HEK293 (cell line): ENCODE data around the gene NFKBIL1.
A peak's percentile ranks its signal among the peaks of the same experiment; 100 is the strongest.

Experiments used
- BCL11B ChIP-seq: fragments of 450-650 bp; formaldehyde crosslinking; IDR thresholded peaks from 2 replicates; pipeline ENCODE4 v1.5.1; 2016; ENCODE audit warnings: low read depth, missing biosample characterization, missing genetic modification characterization
- HOXC10 ChIP-seq: sonication (generic); formaldehyde crosslinking; IDR thresholded peaks from 2 replicates; pipeline ENCODE4 v1.8.1; 2023; ENCODE audit warnings: mild to moderate bottlenecking, missing genetic modification reagents
- IKZF3 ChIP-seq: fragments of 450-650 bp; IDR thresholded peaks from 2 replicates; pipeline ENCODE4 v1.5.0; 2018; ENCODE audit warnings: missing biosample characterization, mild to moderate bottlenecking, missing genetic modification characterization, moderate library complexity
- SCRT1 ChIP-seq: fragments of 450-650 bp; formaldehyde crosslinking; IDR thresholded peaks from 2 replicates; pipeline ENCODE4 v1.5.1; 2016; ENCODE audit warnings: missing biosample characterization, missing genetic modification characterization, borderline replicate concordance
- SP3 ChIP-seq: fragments of 450-650 bp; formaldehyde crosslinking; IDR thresholded peaks from 2 replicates; pipeline ENCODE4 v1.5.1; 2016; ENCODE audit warnings: missing biosample characterization, missing genetic modification characterization
- ZNF121 ChIP-seq: fragments of 450-650 bp; formaldehyde crosslinking; IDR thresholded peaks from 2 replicates; pipeline ENCODE4 v1.5.1; 2016; ENCODE audit warnings: missing biosample characterization, missing genetic modification characterization
- ZNF155 ChIP-seq: fragments of 450-650 bp; formaldehyde crosslinking; IDR thresholded peaks from 2 replicates; pipeline ENCODE4 v1.5.1; 2016; ENCODE audit warnings: missing biosample characterization, missing genetic modification characterization
- ZNF157 ChIP-seq: fragments of 450-650 bp; formaldehyde crosslinking; IDR thresholded peaks from 2 replicates; pipeline ENCODE4 v1.5.1; 2016; ENCODE audit warnings: missing biosample characterization, missing genetic modification characterization
- ZNF175 ChIP-seq: fragments of 450-650 bp; formaldehyde crosslinking; IDR thresholded peaks from 2 replicates; pipeline ENCODE4 v1.5.1; 2016; ENCODE audit warnings: missing biosample characterization, missing genetic modification characterization
- ZNF211 ChIP-seq: fragments of 450-650 bp; formaldehyde crosslinking; IDR thresholded peaks from 2 replicates; pipeline ENCODE4 v1.5.1; 2016; ENCODE audit warnings: low read depth, missing biosample characterization, missing genetic modification characterization
- ZNF324 ChIP-seq: fragments of 450-650 bp; formaldehyde crosslinking; IDR thresholded peaks from 2 replicates; pipeline ENCODE4 v1.5.1; 2016; ENCODE audit warnings: missing biosample characterization, missing genetic modification characterization
- ZNF521 ChIP-seq: fragments of 450-650 bp; formaldehyde crosslinking; IDR thresholded peaks from 2 replicates; pipeline ENCODE4 v1.5.1; 2017; ENCODE audit warnings: missing biosample characterization, mild to moderate bottlenecking, missing genetic modification characterization
- ZNF596 ChIP-seq: fragments of 450-650 bp; IDR thresholded peaks from 2 replicates; pipeline ENCODE4 v1.5.0; 2018; ENCODE audit warnings: missing biosample characterization, mild to moderate bottlenecking, missing genetic modification characterization, moderate library complexity
- ZNF624 ChIP-seq: fragments of 450-650 bp; formaldehyde crosslinking; IDR thresholded peaks from 2 replicates; pipeline ENCODE4 v1.5.1; 2017; ENCODE audit warnings: missing biosample characterization, missing genetic modification characterization
- ZNF660 ChIP-seq: fragments of 450-650 bp; IDR thresholded peaks from 2 replicates; pipeline ENCODE4 v1.5.1; 2018; ENCODE audit warnings: missing biosample characterization, mild to moderate bottlenecking, missing genetic modification characterization
- ZNF776 ChIP-seq: fragments of 450-650 bp; formaldehyde crosslinking; IDR thresholded peaks from 2 replicates; pipeline ENCODE4 v1.5.0; 2017; ENCODE audit warnings: missing biosample characterization, missing genetic modification characterization, borderline replicate concordance
- ZNF837 ChIP-seq: fragments of 450-650 bp; formaldehyde crosslinking; IDR thresholded peaks from 2 replicates; pipeline ENCODE4 v1.5.1; 2016; ENCODE audit warnings: missing biosample characterization, missing genetic modification characterization
- TF ChIP-seq, protein P1 (sequence below): fragments of 450-650 bp; formaldehyde crosslinking; IDR thresholded peaks from 2 replicates; pipeline ENCODE4 v1.5.1; 2016; ENCODE audit warnings: missing biosample characterization, missing genetic modification characterization
- TF ChIP-seq, protein P2 (sequence below): fragments of 450-650 bp; formaldehyde crosslinking; IDR thresholded peaks from 2 replicates; pipeline ENCODE4 v1.5.0; 2017; ENCODE audit warnings: missing biosample characterization, missing genetic modification characterization, borderline replicate concordance
- TF ChIP-seq, protein P3 (sequence below): fragments of 450-650 bp; formaldehyde crosslinking; IDR thresholded peaks from 2 replicates; pipeline ENCODE4 v1.5.1; 2016; ENCODE audit warnings: missing biosample characterization, missing genetic modification characterization, borderline replicate concordance
- TF ChIP-seq, protein P4 (sequence below): fragments of 450-650 bp; formaldehyde crosslinking; IDR thresholded peaks from 2 replicates; pipeline ENCODE4 v1.5.1; 2017; ENCODE audit warnings: missing biosample characterization, mild to moderate bottlenecking, missing genetic modification characterization, moderate library complexity
- TF ChIP-seq, protein P5 (sequence below): fragments of 450-650 bp; formaldehyde crosslinking; IDR thresholded peaks from 2 replicates; pipeline ENCODE4 v1.5.1; 2016; ENCODE audit warnings: missing biosample characterization, missing genetic modification characterization, borderline replicate concordance

Gene NFKBIL1

DNA sequence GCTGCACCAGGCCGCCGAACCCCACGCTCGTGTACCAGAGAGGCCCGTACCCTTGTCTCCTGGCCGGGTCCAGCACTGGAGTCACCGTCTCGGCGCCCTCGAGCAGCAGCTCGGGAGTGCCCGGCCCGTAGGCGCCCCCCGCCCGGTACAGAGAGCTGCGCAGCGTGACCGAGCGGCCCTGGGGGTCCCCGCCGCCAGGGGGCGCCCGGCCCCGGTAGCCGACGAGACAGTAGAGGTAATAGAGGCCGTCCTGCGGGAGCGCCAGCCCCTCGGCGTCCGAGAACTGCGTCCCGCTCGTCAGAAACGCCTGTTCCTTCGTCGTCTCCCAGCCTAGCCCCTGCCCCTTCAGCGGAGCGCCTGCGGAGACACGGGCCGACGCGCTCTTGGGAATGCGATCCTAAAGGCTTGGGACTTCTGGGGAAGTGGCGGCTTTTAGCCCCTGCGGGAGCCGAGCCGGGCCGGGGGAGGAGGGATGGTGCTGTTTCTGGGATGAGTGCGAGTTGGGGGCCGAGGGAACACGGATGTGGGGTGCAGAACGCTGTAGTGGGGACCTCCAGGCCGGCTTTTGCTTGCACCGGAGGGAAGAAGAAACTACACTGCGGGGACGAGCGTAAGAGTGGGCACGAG lies 33.5 kb downstream of the NFKBIL1 start (continued):
- TF ChIP-seq, protein P1, sequence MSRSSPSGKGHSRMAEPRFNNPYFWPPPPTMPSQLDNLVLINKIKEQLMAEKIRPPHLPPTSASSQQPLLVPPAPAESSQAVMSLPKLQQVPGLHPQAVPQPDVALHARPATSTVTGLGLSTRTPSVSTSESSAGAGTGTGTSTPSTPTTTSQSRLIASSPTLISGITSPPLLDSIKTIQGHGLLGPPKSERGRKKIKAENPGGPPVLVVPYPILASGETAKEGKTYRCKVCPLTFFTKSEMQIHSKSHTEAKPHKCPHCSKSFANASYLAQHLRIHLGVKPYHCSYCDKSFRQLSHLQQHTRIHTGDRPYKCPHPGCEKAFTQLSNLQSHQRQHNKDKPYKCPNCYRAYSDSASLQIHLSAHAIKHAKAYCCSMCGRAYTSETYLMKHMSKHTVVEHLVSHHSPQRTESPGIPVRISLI, result no peak
- TF ChIP-seq ZNF121 (tag by site-specific recombination) (no peak), SCRT1 (tag by site-specific recombination) (no peak), ZNF776 (no peak), ZNF157 (tag by site-specific recombination) (no peak), ZNF596 (no peak), SP3 (tag by site-specific recombination) (peak; percentile 34), ZNF660 (peak; percentile 85; the same call in 1 of the 2 replicates), ZNF521 (no peak), ZNF175 (no peak), HOXC10 (no peak), ZNF837 (tag by site-specific recombination) (no peak), ZNF155 (tag by site-specific recombination) (no peak), ZNF624 (tag by site-specific recombination) (no peak), BCL11B (no peak; the same call in 1 of the 2 replicates), IKZF3 (peak; percentile 46; the same call in 1 of the 2 replicates), ZNF324 (tag by site-specific recombination) (peak; percentile 52), ZNF211 (tag by site-specific recombination) (no peak)
- TF ChIP-seq, protein P2, sequence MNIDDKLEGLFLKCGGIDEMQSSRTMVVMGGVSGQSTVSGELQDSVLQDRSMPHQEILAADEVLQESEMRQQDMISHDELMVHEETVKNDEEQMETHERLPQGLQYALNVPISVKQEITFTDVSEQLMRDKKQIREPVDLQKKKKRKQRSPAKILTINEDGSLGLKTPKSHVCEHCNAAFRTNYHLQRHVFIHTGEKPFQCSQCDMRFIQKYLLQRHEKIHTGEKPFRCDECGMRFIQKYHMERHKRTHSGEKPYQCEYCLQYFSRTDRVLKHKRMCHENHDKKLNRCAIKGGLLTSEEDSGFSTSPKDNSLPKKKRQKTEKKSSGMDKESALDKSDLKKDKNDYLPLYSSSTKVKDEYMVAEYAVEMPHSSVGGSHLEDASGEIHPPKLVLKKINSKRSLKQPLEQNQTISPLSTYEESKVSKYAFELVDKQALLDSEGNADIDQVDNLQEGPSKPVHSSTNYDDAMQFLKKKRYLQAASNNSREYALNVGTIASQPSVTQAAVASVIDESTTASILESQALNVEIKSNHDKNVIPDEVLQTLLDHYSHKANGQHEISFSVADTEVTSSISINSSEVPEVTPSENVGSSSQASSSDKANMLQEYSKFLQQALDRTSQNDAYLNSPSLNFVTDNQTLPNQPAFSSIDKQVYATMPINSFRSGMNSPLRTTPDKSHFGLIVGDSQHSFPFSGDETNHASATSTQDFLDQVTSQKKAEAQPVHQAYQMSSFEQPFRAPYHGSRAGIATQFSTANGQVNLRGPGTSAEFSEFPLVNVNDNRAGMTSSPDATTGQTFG (tag by site-specific recombination), result no peak
- TF ChIP-seq, protein P3, sequence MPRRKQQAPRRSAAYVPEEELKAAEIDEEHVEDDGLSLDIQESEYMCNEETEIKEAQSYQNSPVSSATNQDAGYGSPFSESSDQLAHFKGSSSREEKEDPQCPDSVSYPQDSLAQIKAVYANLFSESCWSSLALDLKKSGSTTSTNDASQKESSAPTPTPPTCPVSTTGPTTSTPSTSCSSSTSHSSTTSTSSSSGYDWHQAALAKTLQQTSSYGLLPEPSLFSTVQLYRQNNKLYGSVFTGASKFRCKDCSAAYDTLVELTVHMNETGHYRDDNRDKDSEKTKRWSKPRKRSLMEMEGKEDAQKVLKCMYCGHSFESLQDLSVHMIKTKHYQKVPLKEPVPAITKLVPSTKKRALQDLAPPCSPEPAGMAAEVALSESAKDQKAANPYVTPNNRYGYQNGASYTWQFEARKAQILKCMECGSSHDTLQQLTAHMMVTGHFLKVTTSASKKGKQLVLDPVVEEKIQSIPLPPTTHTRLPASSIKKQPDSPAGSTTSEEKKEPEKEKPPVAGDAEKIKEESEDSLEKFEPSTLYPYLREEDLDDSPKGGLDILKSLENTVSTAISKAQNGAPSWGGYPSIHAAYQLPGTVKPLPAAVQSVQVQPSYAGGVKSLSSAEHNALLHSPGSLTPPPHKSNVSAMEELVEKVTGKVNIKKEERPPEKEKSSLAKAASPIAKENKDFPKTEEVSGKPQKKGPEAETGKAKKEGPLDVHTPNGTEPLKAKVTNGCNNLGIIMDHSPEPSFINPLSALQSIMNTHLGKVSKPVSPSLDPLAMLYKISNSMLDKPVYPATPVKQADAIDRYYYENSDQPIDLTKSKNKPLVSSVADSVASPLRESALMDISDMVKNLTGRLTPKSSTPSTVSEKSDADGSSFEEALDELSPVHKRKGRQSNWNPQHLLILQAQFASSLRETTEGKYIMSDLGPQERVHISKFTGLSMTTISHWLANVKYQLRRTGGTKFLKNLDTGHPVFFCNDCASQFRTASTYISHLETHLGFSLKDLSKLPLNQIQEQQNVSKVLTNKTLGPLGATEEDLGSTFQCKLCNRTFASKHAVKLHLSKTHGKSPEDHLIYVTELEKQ (tag by site-specific recombination), result no peak
- TF ChIP-seq, protein P4, sequence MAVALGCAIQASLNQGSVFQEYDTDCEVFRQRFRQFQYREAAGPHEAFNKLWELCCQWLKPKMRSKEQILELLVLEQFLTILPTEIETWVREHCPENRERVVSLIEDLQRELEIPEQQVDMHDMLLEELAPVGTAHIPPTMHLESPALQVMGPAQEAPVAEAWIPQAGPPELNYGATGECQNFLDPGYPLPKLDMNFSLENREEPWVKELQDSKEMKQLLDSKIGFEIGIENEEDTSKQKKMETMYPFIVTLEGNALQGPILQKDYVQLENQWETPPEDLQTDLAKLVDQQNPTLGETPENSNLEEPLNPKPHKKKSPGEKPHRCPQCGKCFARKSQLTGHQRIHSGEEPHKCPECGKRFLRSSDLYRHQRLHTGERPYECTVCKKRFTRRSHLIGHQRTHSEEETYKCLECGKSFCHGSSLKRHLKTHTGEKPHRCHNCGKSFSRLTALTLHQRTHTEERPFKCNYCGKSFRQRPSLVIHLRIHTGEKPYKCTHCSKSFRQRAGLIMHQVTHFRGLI (tag by site-specific recombination), result no peak
- TF ChIP-seq, protein P5, sequence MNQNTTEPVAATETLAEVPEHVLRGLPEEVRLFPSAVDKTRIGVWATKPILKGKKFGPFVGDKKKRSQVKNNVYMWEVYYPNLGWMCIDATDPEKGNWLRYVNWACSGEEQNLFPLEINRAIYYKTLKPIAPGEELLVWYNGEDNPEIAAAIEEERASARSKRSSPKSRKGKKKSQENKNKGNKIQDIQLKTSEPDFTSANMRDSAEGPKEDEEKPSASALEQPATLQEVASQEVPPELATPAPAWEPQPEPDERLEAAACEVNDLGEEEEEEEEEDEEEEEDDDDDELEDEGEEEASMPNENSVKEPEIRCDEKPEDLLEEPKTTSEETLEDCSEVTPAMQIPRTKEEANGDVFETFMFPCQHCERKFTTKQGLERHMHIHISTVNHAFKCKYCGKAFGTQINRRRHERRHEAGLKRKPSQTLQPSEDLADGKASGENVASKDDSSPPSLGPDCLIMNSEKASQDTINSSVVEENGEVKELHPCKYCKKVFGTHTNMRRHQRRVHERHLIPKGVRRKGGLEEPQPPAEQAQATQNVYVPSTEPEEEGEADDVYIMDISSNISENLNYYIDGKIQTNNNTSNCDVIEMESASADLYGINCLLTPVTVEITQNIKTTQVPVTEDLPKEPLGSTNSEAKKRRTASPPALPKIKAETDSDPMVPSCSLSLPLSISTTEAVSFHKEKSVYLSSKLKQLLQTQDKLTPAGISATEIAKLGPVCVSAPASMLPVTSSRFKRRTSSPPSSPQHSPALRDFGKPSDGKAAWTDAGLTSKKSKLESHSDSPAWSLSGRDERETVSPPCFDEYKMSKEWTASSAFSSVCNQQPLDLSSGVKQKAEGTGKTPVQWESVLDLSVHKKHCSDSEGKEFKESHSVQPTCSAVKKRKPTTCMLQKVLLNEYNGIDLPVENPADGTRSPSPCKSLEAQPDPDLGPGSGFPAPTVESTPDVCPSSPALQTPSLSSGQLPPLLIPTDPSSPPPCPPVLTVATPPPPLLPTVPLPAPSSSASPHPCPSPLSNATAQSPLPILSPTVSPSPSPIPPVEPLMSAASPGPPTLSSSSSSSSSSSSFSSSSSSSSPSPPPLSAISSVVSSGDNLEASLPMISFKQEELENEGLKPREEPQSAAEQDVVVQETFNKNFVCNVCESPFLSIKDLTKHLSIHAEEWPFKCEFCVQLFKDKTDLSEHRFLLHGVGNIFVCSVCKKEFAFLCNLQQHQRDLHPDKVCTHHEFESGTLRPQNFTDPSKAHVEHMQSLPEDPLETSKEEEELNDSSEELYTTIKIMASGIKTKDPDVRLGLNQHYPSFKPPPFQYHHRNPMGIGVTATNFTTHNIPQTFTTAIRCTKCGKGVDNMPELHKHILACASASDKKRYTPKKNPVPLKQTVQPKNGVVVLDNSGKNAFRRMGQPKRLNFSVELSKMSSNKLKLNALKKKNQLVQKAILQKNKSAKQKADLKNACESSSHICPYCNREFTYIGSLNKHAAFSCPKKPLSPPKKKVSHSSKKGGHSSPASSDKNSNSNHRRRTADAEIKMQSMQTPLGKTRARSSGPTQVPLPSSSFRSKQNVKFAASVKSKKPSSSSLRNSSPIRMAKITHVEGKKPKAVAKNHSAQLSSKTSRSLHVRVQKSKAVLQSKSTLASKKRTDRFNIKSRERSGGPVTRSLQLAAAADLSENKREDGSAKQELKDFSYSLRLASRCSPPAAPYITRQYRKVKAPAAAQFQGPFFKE, result no peak
